ENCODE results near the gene SMIM24. TPM values are rescaled to one million over a fixed set of nuclear protein-coding genes. Genes with fewer than 3 reads are reported as not detected.

Gene SMIM24
- total RNA-seq, 2 donors from 2014 or later = 42.0 to 45.8 TPM

GRCh38 chr19:3503036-3503572 is 22.8 kb upstream of the SMIM24 start:
- DNase-seq = no peak
- intact Hi-C loops (cut with DNase I, micrococcal nuclease) = no loop called here
- ATAC-seq = no peak

- no peak for DNase-seq
- intact Hi-C loops (cut with DNase I, micrococcal nuclease) = no loop called here
- ATAC-seq = no peak
Observed at GRCh38 chr19:3501780-3502179, 21.5 kb upstream of the SMIM24 start.

GRCh38 chr19:3500429-3501101 is 20.2 kb upstream of the SMIM24 start, which contains the start of gene DOHH:
TSS of gene DOHH (minus strand) at chr19:3500674. CDS start at chr19:3496814, 3,860 bp downstream.
- peak; percentile 96 to 97 for DNase-seq
- peak; percentile 91 for ATAC-seq
- intact Hi-C loops (cut with DNase I, micrococcal nuclease) = no loop called here

GRCh38 chr19:3499738-3500428 is 19.6 kb upstream of the SMIM24 start:
- intact Hi-C loops (cut with DNase I, micrococcal nuclease) = no loop called here
- DNase-seq = no peak
- peak; percentile 22 for ATAC-seq

GRCh38 chr19:3497757-3498520 is 17.6 kb upstream of the SMIM24 start:
- DNase-seq (no peak), ATAC-seq (no peak)
- intact Hi-C loops (cut with DNase I, micrococcal nuclease) = no loop called here

GRCh38 chr19:3496392-3497273 is 16.3 kb upstream of the SMIM24 start:
- intact Hi-C loops (cut with DNase I, micrococcal nuclease) = no loop called here
- ATAC-seq = no peak
- DNase-seq = no peak

GRCh38 chr19:3494559-3494958 is 14.2 kb upstream of the SMIM24 start:
- no peak for ATAC-seq
- no peak for DNase-seq
- intact Hi-C loops (cut with DNase I, micrococcal nuclease) = no loop called here

GRCh38 chr19:3494051-3494450 is 13.7 kb upstream of the SMIM24 start:
- intact Hi-C loops (cut with DNase I, micrococcal nuclease) = no loop called here
- ATAC-seq = peak; percentile 60

GRCh38 chr19:3493651-3494050 is 13.3 kb upstream of the SMIM24 start:
- DNase-seq = no peak
- ATAC-seq = no peak
- intact Hi-C loops (cut with DNase I, micrococcal nuclease) = no loop called here

More at GRCh38 chr19:3494051-3494450, 13.7 kb upstream of the SMIM24 start:
- no peak for DNase-seq

GRCh38 chr19:3492919-3493318 is 12.6 kb upstream of the SMIM24 start:
- DNase-seq (no peak), ATAC-seq (no peak)
- intact Hi-C loops (cut with DNase I, micrococcal nuclease) = no loop called here

- DNase-seq (no peak), ATAC-seq (no peak)
- intact Hi-C loops (cut with DNase I, micrococcal nuclease) = no loop called here
Observed at GRCh38 chr19:3492131-3492839, 12.0 kb upstream of the SMIM24 start.

- intact Hi-C loops (cut with DNase I, micrococcal nuclease) = no loop called here
- ATAC-seq (no peak), DNase-seq (no peak)
Observed at GRCh38 chr19:3491396-3492119, 11.2 kb upstream of the SMIM24 start.

GRCh38 chr19:3483226-3483628 is 2.9 kb upstream of the SMIM24 start, which contains the start of gene SMIM44:
TSS of gene SMIM44 (minus strand) at chr19:3483441. CDS start at chr19:3483403, 38 bp downstream.
- intact Hi-C loops (cut with DNase I, micrococcal nuclease) = no loop called here
- DNase-seq (peak; percentile 67 to 68), ATAC-seq (peak; percentile 55)

- peak; percentile 77 to 78 for DNase-seq
- intact Hi-C loops (cut with DNase I, micrococcal nuclease) = no loop called here
- peak; percentile 64 for ATAC-seq
Observed at GRCh38 chr19:3482507-3483225, 2.3 kb upstream of the SMIM24 start.

- DNase-seq = no peak
Observed at GRCh38 chr19:3481241-3482090, 1.1 kb upstream of the SMIM24 start.

GRCh38 chr19:3479834-3480215 is 500 bp downstream of the SMIM24 start:
- ATAC-seq = peak; percentile 42
- intact Hi-C loops (cut with DNase I, micrococcal nuclease) = loop anchor here (5.0 to 10.0 kb wide), 2 partner anchors 155 to 158 kb away; no protein-coding TSS in a partner anchor

More at GRCh38 chr19:3481241-3482090, 1.1 kb upstream of the SMIM24 start:
- intact Hi-C loops (cut with DNase I, micrococcal nuclease) = no loop called here
- no peak for ATAC-seq

More at GRCh38 chr19:3479834-3480215, 500 bp downstream of the SMIM24 start:
- DNase-seq = peak; percentile 52 to 59

Measured in left colon (tissue), 2 donors.